MG63 (cell line): ENCODE data around the gene GIGYF1. TPM values are rescaled to one million over a fixed set of nuclear protein-coding genes. Genes with fewer than 3 reads are reported as not detected.
"Not testable (repeated sequence)": the region's sequence is repeated elsewhere in the genome, so short reads cannot be mapped to it uniquely, and the experiment has no call there.

Source experiments
- DNase-seq: peaks from one replicate; pipeline ENCODE4 v3.0.0-alpha.2; 2020
- H3K27me3 ChIP-seq: fragments of 250-450 bp; sonication (Bioruptor Pico); 2 replicates; pipeline ENCODE4 v1.5.1; 2020; ENCODE audit warnings: mild to moderate bottlenecking, moderate library complexity
- H3K36me3 ChIP-seq: fragments of 250-450 bp; sonication (Bioruptor Pico); 2 replicates; pipeline ENCODE4 v1.5.1; 2020; ENCODE audit warnings: mild to moderate bottlenecking, moderate library complexity
- H3K4me3 ChIP-seq: fragments of 250-450 bp; sonication (Bioruptor Pico); 2 replicates; pipeline ENCODE4 v1.5.1; 2020; ENCODE audit warnings: mild to moderate bottlenecking, moderate library complexity
- H3K9me3 ChIP-seq: fragments of 250-450 bp; sonication (Bioruptor Pico); 2 replicates; pipeline ENCODE4 v1.5.1; 2020; ENCODE audit warnings: mild to moderate bottlenecking, moderate library complexity
- total RNA-seq: library from RNA; depleted of rRNA; stranded (reverse); fragments of >200 nt; shearing (Covaris generic); gene quantifications from 2 replicates; pipeline ENCODE4 v1.2.3, GENCODE V29; 2014; ENCODE audit warnings: low replicate concordance

Gene GIGYF1
- total RNA-seq, 1 experiment from 2014 or later, result 9.2 TPM

GRCh38 chr7:100679129-100679926 is 14.7 kb downstream of the GIGYF1 start:
- Histone ChIP-seq H3K9me3 (no peaks in the 10 kb centered on the region), H3K36me3 (peaks cover 35% of the 10 kb centered on the region), H3K4me3 (no peak overlapping the region), H3K27me3 (no peaks in the 10 kb centered on the region)
- DNase-seq, result no peak

GRCh38 chr7:100678291-100678984 is 15.6 kb downstream of the GIGYF1 start:
- no peak overlapping the region for H3K4me3 ChIP-seq
- H3K36me3 ChIP-seq, result peaks cover 35% of the 10 kb centered on the region
- no peak for DNase-seq
- H3K27me3 ChIP-seq, result no peaks in the 10 kb centered on the region
- no peaks in the 10 kb centered on the region for H3K9me3 ChIP-seq

- no peaks in the 10 kb centered on the region for H3K27me3 ChIP-seq
- peaks cover 35% of the 10 kb centered on the region for H3K36me3 ChIP-seq
- DNase-seq, result no peak
- no peak overlapping the region for H3K4me3 ChIP-seq
- H3K9me3 ChIP-seq, result no peaks in the 10 kb centered on the region
Measured at GRCh38 chr7:100677308-100678267, 16.5 kb downstream of the GIGYF1 start.

DNA sequence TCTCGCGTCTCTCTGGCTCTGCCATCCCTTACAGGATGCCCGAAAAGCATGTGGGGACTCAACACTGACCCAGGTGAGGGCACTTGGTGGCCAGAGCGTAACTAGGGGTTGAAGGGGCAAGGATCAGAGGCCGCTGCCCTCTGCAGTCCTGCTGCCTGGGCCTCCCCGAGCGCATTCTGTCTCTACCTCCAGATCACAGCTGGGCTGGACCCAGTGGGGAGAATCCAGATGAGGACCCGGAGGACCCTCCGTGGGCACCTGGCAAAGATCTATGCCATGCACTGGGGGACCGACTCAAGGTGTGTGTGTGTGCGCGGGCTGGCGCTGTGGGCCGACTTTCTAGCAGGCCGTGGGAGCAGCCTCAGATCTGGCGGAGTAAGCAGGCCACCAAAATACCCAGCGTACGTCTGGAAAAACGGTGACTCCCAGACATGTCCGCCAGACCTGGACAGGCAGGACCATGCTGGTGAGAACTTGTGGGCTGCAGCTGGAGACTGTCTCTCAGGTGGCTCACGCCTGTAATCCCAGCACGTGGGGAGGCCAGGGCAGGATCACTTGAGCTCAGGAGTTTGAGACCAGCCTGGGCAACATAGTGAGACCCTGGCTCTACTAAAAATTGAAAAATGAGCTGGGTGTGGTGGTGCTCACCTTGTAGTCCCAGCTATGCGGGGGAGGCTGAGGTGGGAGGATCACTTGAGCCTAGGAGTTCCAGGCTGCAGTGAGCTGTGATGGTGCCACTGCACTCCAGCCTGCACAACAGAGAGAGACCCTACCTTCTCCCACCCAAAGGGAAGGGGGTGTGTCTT is 17.3 kb downstream of the GIGYF1 start:
- no peak overlapping the region for H3K4me3 ChIP-seq
- no peak for DNase-seq
- no peaks in the 10 kb centered on the region for H3K9me3 ChIP-seq
- peaks cover 26% of the 10 kb centered on the region for H3K36me3 ChIP-seq
- H3K27me3 ChIP-seq, result no peaks in the 10 kb centered on the region

- peak; percentile 70 for DNase-seq
- H3K36me3 ChIP-seq, result peaks cover 23% of the 10 kb centered on the region
- peak overlapping the region; percentile 92 for H3K4me3 ChIP-seq
- no peaks in the 10 kb centered on the region for H3K9me3 ChIP-seq
- no peaks in the 10 kb centered on the region for H3K27me3 ChIP-seq
Measured at GRCh38 chr7:100675581-100676350, 18.3 kb downstream of the GIGYF1 start.

- no peak for DNase-seq
- peak overlapping the region; percentile 92 for H3K4me3 ChIP-seq
Measured at GRCh38 chr7:100675105-100675451, 19.0 kb downstream of the GIGYF1 start.

DNA sequence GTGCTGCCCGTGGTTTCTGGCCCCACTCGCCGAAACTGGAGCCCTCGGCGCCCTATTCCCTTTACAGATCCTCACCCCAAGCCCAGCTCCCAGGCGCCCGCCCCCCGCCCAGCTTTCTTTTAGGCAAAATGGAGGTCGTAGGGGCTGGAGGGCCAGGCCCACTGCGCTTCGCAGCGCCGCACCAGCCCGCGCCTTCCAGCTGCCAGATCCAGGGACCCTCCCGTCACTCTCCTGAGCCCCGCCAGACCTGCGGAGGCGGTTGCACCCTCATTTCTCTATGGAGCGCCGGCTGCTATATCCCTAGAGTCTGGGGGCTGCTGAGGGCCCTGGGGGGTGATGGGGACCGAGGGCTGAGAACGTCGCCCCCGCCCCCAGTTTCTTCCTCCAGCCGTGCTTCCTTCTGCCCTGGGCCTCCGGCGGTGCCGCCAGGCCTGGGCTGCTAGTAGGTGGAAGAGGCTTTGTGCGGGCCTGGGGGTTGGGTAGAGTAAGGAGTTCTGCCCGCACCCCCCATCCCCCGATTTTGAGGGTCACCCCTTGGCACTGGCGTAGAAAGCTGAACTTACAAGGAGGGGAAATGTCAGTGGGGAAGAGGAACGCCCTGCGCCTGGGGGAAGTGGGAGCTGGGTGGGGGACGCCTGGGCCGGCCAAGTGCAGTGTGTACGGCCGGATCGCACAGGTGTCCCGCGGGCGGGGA is 19.5 kb downstream of the GIGYF1 start:
- H3K4me3 ChIP-seq, result peak overlapping the region; percentile 92
- no peak for DNase-seq
- H3K36me3 ChIP-seq, result peaks cover 23% of the 10 kb centered on the region
- H3K9me3 ChIP-seq, result no peaks in the 10 kb centered on the region
- no peaks in the 10 kb centered on the region for H3K27me3 ChIP-seq

More at GRCh38 chr7:100675105-100675451, 19.0 kb downstream of the GIGYF1 start:
- Histone ChIP-seq H3K9me3 (no peaks in the 10 kb centered on the region), H3K36me3 (peaks cover 23% of the 10 kb centered on the region), H3K27me3 (no peaks in the 10 kb centered on the region)

GRCh38 chr7:100673942-100674410 is 20.1 kb downstream of the GIGYF1 start:
- Histone ChIP-seq H3K27me3 (no peaks in the 10 kb centered on the region), H3K36me3 (peaks cover 23% of the 10 kb centered on the region), H3K4me3 (peak overlapping the region; percentile 92), H3K9me3 (no peaks in the 10 kb centered on the region)
- DNase-seq, result no peak

GRCh38 chr7:100673302-100673941 is 20.6 kb downstream of the GIGYF1 start, which contains the start of gene GNB2:
GNB2 (plus strand) TSS chr7:100673740; CDS start chr7:100676266, 2,526 bp downstream.
- Histone ChIP-seq H3K36me3 (peaks cover 18% of the 10 kb centered on the region), H3K27me3 (no peaks in the 10 kb centered on the region), H3K4me3 (peak within 1 kb of the TSS; percentile 92), H3K9me3 (no peaks in the 10 kb centered on the region)
- DNase-seq, result peak; percentile 97

DNA sequence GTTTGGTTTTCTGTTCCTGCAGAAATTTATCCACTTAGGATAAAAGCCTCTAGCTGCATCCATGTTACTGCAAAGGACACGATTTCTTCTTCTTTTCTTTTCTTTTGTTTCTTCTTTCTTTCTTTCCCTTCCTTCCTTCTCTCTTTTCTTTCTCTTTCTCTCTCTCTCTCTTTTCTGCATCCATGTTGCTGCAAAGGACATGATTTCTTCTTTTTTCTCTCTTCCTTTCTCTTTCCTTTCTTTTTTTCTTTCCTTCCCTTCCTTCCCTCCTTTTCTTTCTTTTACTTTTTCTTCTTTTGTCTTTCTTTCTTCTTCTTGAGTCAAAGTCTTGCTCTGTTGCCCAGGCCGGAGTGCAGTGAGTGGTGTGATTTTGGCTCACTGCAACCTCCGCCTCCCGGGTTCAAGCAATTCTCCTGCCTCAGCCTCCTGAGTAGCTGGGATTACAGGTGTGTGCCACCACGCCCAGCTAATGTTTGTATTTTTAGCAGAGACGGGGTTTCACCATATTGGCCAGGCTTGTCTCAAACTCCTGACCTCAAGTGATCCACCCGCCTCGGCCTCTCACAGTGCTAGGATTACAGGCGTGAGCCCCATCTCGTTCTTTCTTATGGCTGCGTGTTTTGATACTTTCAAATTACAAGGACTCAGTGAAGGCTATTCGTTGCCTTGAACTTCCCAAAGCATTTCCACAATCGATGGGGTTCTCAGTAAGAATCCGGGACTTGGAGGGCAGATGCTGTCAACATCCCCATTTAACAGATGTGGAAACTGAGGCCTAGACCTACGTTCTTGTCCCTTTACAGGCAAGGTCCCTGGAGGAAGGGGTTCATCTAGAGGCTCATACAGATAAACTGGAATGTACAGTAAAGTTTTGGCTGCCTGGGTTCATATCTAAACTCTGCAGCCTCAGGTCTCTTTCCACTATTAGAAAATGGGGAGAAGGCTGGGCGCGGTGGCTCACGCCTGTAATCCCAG is 22.4 kb downstream of the GIGYF1 start:
- Histone ChIP-seq H3K27me3 (no peaks in the 10 kb centered on the region), H3K4me3 (no peak overlapping the region), H3K36me3 (peaks cover 3% of the 10 kb centered on the region; the same call in 1 of the 2 replicates), H3K9me3 (no peaks in the 10 kb centered on the region)
- no peak for DNase-seq

DNA sequence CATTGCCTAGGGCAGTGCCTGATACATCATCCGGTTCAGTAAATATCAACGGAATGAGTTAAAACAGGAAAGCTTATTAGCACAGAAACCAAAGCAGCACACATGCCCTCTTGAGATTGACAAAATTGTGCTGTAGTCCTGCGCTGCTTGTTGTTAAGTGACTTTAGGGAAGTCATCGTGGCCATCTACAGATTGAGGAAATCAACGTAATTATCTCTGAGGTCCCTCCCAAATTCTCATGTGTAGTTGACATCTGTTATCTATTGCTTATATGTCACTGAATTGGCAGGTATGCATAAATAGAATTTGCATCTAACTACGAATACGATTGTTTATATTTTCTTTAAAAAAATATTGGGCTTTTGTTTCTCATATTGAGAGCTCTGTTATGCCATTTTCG is 24.0 kb downstream of the GIGYF1 start:
- DNase-seq, result no peak
- no peaks in the 10 kb centered on the region for H3K36me3 ChIP-seq
- no peak overlapping the region for H3K4me3 ChIP-seq
- no peaks in the 10 kb centered on the region for H3K27me3 ChIP-seq
- H3K9me3 ChIP-seq, result no peaks in the 10 kb centered on the region

- not testable (repeated sequence) for H3K9me3 ChIP-seq, H3K36me3 ChIP-seq, H3K4me3 ChIP-seq, H3K27me3 ChIP-seq, DNase-seq
Measured at GRCh38 chr7:100669106-100669505, 24.9 kb downstream of the GIGYF1 start.

GRCh38 chr7:100668069-100668449 is 26.0 kb downstream of the GIGYF1 start:
- Histone ChIP-seq H3K4me3 (no peak overlapping the region), H3K9me3 (no peaks in the 10 kb centered on the region), H3K27me3 (no peaks in the 10 kb centered on the region), H3K36me3 (no peaks in the 10 kb centered on the region)
- no peak for DNase-seq
